Parathyroid adenoma (tissue), 2 donors: ENCODE measurements around the gene SLC1A3.

Experiments used
- H2AFZ ChIP-seq: fragments of 300-600 bp; sonication (generic); one replicate; pipeline ENCODE4 v1.7.0; 2017; ENCODE audit warnings: antibody characterized with exemption, mild to moderate bottlenecking
- H3K27ac ChIP-seq: fragments of 300-600 bp; sonication (generic); one replicate; pipeline ENCODE4 v1.7.0; 2017
- H3K27me3 ChIP-seq: fragments of 300-600 bp; sonication (generic); one replicate; pipeline ENCODE4 v1.7.0; 2017; ENCODE audit warnings: low read length; ENCODE audit not compliant: control insufficient read depth, insufficient read depth
- H3K36me3 ChIP-seq: fragments of 300-600 bp; sonication (generic); one replicate; pipeline ENCODE4 v1.7.0; 2017; ENCODE audit warnings: low read length; ENCODE audit not compliant: control insufficient read depth, insufficient read depth
- H3K4me1 ChIP-seq: fragments of 300-600 bp; sonication (generic); one replicate; pipeline ENCODE4 v1.7.0; 2017; ENCODE audit warnings: control low read depth
- H3K4me2 ChIP-seq: fragments of 300-600 bp; sonication (generic); one replicate; pipeline ENCODE4 v1.7.0; 2017; ENCODE audit warnings: low read length
- H3K4me3 ChIP-seq: fragments of 300-600 bp; sonication (generic); one replicate; pipeline ENCODE4 v1.7.0; 2017; ENCODE audit warnings: low read depth, low read length
- H3K79me2 ChIP-seq: fragments of 300-600 bp; sonication (generic); one replicate; pipeline ENCODE4 v1.7.0; 2017; ENCODE audit warnings: control low read depth
- H3K9ac ChIP-seq: fragments of 300-600 bp; sonication (generic); one replicate; pipeline ENCODE4 v1.7.0; 2017; ENCODE audit warnings: mild to moderate bottlenecking
- H3K9me3 ChIP-seq: fragments of 300-600 bp; sonication (generic); one replicate; pipeline ENCODE4 v1.7.0; 2017; ENCODE audit warnings: low read length; ENCODE audit not compliant: control insufficient read depth
- CTCF ChIP-seq: fragments of 300-600 bp; sonication (generic); IDR thresholded peaks from one replicate; pipeline ENCODE4 v1.7.0; 2017; ENCODE audit warnings: antibody characterized with exemption, mild to moderate bottlenecking
- donor health status: primary hyperparathyroidism.

Gene SLC1A3

GRCh38 chr5:36607838-36608783, 1.7 kb downstream of the SLC1A3 start:
- Histone ChIP-seq H3K79me2 (no peaks in the 10 kb centered on the region), H3K4me1 (no peaks in the 10 kb centered on the region), H3K36me3 (no peaks in the 10 kb centered on the region), H2AFZ (no peak overlapping the region), H3K27ac (no peak overlapping the region), H3K9me3 (no peaks in the 10 kb centered on the region), H3K27me3 (no peaks in the 10 kb centered on the region), H3K9ac (no peak overlapping the region), H3K4me2 (no peak overlapping the region), H3K4me3 (no peak overlapping the region)
- TF ChIP-seq CTCF = no peak

- no peak overlapping the region for H3K27ac ChIP-seq
These were observed 4.2 kb downstream of the SLC1A3 start for GRCh38 chr5:36610621-36611020.

GRCh38 chr5:36611520-36612274, 5.3 kb downstream of the SLC1A3 start:
- Histone ChIP-seq H3K9ac (no peak overlapping the region), H2AFZ (no peak overlapping the region), H3K36me3 (no peaks in the 10 kb centered on the region), H3K4me3 (no peak overlapping the region), H3K79me2 (no peaks in the 10 kb centered on the region), H3K9me3 (no peaks in the 10 kb centered on the region), H3K27me3 (no peaks in the 10 kb centered on the region), H3K27ac (no peak overlapping the region), H3K4me1 (no peaks in the 10 kb centered on the region), H3K4me2 (no peak overlapping the region)
- TF ChIP-seq CTCF = no peak

More at GRCh38 chr5:36610621-36611020, 4.2 kb downstream of the SLC1A3 start:
- no peaks in the 10 kb centered on the region for H3K4me1 ChIP-seq
- no peaks in the 10 kb centered on the region for H3K27me3 ChIP-seq
- no peaks in the 10 kb centered on the region for H3K79me2 ChIP-seq
- no peak for TF ChIP-seq CTCF
- H3K9me3 ChIP-seq = no peaks in the 10 kb centered on the region
- H3K4me2 ChIP-seq = no peak overlapping the region
- H3K9ac ChIP-seq = no peak overlapping the region
- no peak overlapping the region for H3K4me3 ChIP-seq
- H3K36me3 ChIP-seq = no peaks in the 10 kb centered on the region
- no peak overlapping the region for H2AFZ ChIP-seq

GRCh38 chr5:36613241-36613640, 6.8 kb downstream of the SLC1A3 start:
- Histone ChIP-seq H3K4me1 (no peaks in the 10 kb centered on the region), H3K27me3 (no peaks in the 10 kb centered on the region), H3K4me3 (no peak overlapping the region), H3K27ac (no peak overlapping the region), H3K9ac (no peak overlapping the region), H3K36me3 (no peaks in the 10 kb centered on the region), H3K4me2 (no peak overlapping the region), H3K9me3 (no peaks in the 10 kb centered on the region), H3K79me2 (no peaks in the 10 kb centered on the region), H2AFZ (no peak overlapping the region)
- no peak for TF ChIP-seq CTCF
